Smooth muscle cell (in vitro differentiated cells): ENCODE data around the gene RSF1. TPM values are rescaled to one million over a fixed set of nuclear protein-coding genes. Genes with fewer than 3 reads are reported as not detected.

Experiments used
- DNase-seq: peaks from one replicate; lab custom pipeline; 2025; ENCODE audit not compliant: unreplicated experiment; lab: John Stamatoyannopoulos, UW
- H2AFZ ChIP-seq: fragments of 200-600 bp; sonication (generic); 2 replicates; pipeline ENCODE4 v1.6.0; 2016; ENCODE audit warnings: antibody characterized with exemption, low read depth, mild to moderate bottlenecking
- H3F3A ChIP-seq: fragments of 200-600 bp; sonication (generic); 2 replicates; pipeline ENCODE4 v1.6.0; 2017; ENCODE audit warnings: antibody characterized with exemption, low read depth
- H3K27ac ChIP-seq: fragments of 200-600 bp; sonication (generic); 2 replicates; pipeline ENCODE4 v1.5.1; 2016; ENCODE audit warnings: low read depth, mild to moderate bottlenecking
- H3K27me3 ChIP-seq: fragments of 200-600 bp; sonication (generic); 2 replicates; pipeline ENCODE4 v1.6.1; 2016; ENCODE audit warnings: low read depth, mild to moderate bottlenecking
- H3K36me3 ChIP-seq: fragments of 200-600 bp; sonication (generic); 2 replicates; pipeline ENCODE4 v1.5.1; 2016; ENCODE audit warnings: low read depth
- H3K4me1 ChIP-seq: fragments of 200-600 bp; sonication (generic); 2 replicates; pipeline ENCODE4 v1.5.1; 2016; ENCODE audit warnings: low read depth
- H3K4me2 ChIP-seq: fragments of 200-600 bp; sonication (generic); 2 replicates; pipeline ENCODE4 v1.6.0; 2016; ENCODE audit warnings: mild to moderate bottlenecking
- H3K4me3 ChIP-seq: fragments of 200-600 bp; sonication (generic); 2 replicates; pipeline ENCODE4 v1.5.1; 2016; ENCODE audit warnings: mild to moderate bottlenecking
- H3K79me2 ChIP-seq: fragments of 200-600 bp; sonication (generic); 2 replicates; pipeline ENCODE4 v1.6.0; 2016; ENCODE audit warnings: low read depth, mild to moderate bottlenecking
- H3K9ac ChIP-seq: fragments of 200-600 bp; sonication (generic); 2 replicates; pipeline ENCODE4 v1.6.0; 2016; ENCODE audit warnings: low read depth
- H3K9me3 ChIP-seq: fragments of 200-600 bp; sonication (generic); replicated peaks from 2 replicates; pipeline ENCODE4 v1.5.1; 2016; ENCODE audit warnings: low read depth
- H4K20me1 ChIP-seq: fragments of 200-600 bp; sonication (generic); 2 replicates; pipeline ENCODE4 v1.6.0; 2016; ENCODE audit warnings: low read depth
- WGBS: methylation state at CpG from one replicate; pipeline ENCODE4 v1.1.7; 2016; ENCODE audit warnings: low lambda C conversion rate; 5-methylcytosine and 5-hydroxymethylcytosine counted together
- polyA plus RNA-seq: library from polyadenylated mRNA; unstranded; fragments of >200 nt; fragmentation: Nextera tagmentation; extraction: Ambion mirVana; gene quantifications from 2 replicates; pipeline ENCODE4 v1.2.1, GENCODE V29; 2016
- total RNA-seq: library from RNA; depleted of rRNA; stranded (reverse); fragments of >200 nt; gene quantifications from 2 replicates; pipeline ENCODE4 v1.2.3, GENCODE V29; 2014
- TF ChIP-seq, protein P1 (sequence below): fragments of 200-600 bp; sonication (generic); IDR thresholded peaks from 2 replicates; pipeline ENCODE4 v1.5.1; 2017; ENCODE audit warnings: borderline replicate concordance, mild to moderate bottlenecking, antibody characterized with exemption; ENCODE audit not compliant: insufficient read depth, poor library complexity, severe bottlenecking

The RSF1 gene
- total and polyA plus RNA-seq, 2 experiments from 2014 or later, result 39.6 to 62.6 TPM

DNA sequence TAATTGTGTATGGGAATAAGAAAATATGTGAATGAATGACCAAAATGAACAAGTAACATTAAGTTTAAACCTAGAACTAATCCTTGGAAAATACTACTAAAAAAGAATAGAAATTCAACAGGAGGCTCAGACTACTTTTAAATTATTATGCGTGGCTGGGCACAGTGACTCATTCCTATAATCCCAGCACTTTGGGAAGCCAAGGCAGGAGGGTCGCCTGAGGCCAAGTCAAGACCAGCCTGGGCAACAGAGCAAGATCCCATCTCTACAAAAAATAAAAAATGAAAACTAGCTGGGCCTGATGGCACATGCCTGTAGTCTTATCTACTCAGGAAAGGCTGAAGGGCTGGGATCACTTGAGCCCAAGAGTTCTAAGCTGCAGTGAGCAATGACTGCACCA is 97.5 kb downstream of the RSF1 start:
- H3K4me2 ChIP-seq, result no peak overlapping the region
- H3K27ac ChIP-seq, result no peak overlapping the region
- 84% methylated on average over 2 of the region's 2 CpGs for WGBS
- TF ChIP-seq, protein P1, sequence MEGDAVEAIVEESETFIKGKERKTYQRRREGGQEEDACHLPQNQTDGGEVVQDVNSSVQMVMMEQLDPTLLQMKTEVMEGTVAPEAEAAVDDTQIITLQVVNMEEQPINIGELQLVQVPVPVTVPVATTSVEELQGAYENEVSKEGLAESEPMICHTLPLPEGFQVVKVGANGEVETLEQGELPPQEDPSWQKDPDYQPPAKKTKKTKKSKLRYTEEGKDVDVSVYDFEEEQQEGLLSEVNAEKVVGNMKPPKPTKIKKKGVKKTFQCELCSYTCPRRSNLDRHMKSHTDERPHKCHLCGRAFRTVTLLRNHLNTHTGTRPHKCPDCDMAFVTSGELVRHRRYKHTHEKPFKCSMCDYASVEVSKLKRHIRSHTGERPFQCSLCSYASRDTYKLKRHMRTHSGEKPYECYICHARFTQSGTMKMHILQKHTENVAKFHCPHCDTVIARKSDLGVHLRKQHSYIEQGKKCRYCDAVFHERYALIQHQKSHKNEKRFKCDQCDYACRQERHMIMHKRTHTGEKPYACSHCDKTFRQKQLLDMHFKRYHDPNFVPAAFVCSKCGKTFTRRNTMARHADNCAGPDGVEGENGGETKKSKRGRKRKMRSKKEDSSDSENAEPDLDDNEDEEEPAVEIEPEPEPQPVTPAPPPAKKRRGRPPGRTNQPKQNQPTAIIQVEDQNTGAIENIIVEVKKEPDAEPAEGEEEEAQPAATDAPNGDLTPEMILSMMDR, result no peak
- H3K36me3 ChIP-seq, result peaks cover 17% of the 10 kb centered on the region
- no peaks in the 10 kb centered on the region for H3K79me2 ChIP-seq
- no peaks in the 10 kb centered on the region for H3F3A ChIP-seq
- no peaks in the 10 kb centered on the region for H3K4me1 ChIP-seq
- no peaks in the 10 kb centered on the region for H3K9me3 ChIP-seq
- peaks cover 15% of the 10 kb centered on the region for H4K20me1 ChIP-seq
- no peak overlapping the region for H3K4me3 ChIP-seq
- no peak overlapping the region for H3K9ac ChIP-seq
- DNase-seq, result no peak
- no peak overlapping the region for H2AFZ ChIP-seq
- no peaks in the 10 kb centered on the region for H3K27me3 ChIP-seq

DNA sequence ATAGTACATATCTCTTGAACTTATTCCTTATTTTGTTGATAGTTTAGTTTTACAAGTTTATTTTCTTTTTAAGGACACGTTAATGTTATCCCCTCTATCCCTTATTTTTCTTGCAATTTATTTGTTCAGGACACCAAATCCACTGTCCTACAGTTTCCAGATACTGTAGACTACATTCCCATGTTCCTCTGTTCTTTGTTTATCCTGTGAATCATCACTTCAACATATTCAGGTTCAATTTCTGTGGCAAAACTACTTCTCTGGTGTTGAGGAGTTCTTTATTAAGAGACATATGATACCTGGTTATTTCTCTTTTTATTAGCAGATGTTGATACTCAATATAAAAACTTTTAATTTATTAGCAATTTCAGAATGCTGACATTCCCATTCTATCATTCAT is 110.2 kb downstream of the RSF1 start:
- WGBS, result 71% methylated on average over 1 of the region's 1 CpG
- Histone ChIP-seq H3K79me2 (peaks cover 13% of the 10 kb centered on the region), H3K9ac (no peak overlapping the region), H3K27me3 (no peaks in the 10 kb centered on the region), H3K27ac (no peak overlapping the region), H3K9me3 (no peaks in the 10 kb centered on the region), H4K20me1 (peaks cover 40% of the 10 kb centered on the region), H3K4me1 (no peaks in the 10 kb centered on the region), H3K4me3 (no peak overlapping the region), H3K4me2 (no peak overlapping the region), H2AFZ (no peak overlapping the region), H3F3A (peaks cover 6% of the 10 kb centered on the region), H3K36me3 (no peaks in the 10 kb centered on the region)
- TF ChIP-seq, protein P1, result no peak
- no peak for DNase-seq

DNA sequence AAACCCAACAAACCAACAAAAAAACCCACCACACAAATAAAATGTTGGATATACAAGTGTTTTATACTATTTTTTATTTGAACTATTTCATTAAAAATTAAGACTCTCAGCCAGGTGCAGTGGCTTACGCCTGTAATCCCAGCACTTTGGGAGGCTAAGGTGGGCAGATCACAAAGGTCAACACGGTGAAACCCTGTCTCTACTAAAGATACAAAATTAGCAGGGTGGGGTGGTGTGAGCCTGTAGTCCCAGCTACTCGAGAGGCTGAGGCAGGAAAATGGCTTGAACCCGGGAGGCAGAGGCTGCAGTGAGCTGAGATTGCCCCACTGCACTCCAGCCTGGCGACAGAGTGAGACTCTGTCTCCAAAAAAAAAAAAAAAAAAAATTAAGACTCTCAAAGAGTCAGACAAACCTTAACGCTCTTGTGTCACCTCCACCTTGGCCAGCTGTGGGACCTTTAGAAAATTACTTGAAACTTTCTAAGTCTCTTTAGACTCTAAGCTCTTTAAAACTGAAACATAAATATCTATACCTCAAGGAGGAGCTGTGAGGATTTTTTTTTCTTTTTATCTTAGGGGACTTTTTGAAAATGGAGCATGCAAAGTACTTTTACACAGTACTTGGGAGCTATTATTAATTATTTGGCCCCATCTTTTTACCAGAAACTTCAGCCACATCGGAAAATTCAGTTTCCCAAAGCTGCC is 114.5 kb downstream of the RSF1 start:
- Histone ChIP-seq H3K4me2 (peak overlapping the region; percentile 6), H4K20me1 (peaks cover 40% of the 10 kb centered on the region), H3F3A (peaks cover 6% of the 10 kb centered on the region), H3K27me3 (no peaks in the 10 kb centered on the region), H2AFZ (no peak overlapping the region), H3K79me2 (peaks cover 13% of the 10 kb centered on the region), H3K9ac (peak overlapping the region; percentile 23), H3K27ac (peak overlapping the region; percentile 82), H3K4me1 (no peaks in the 10 kb centered on the region), H3K9me3 (no peaks in the 10 kb centered on the region), H3K4me3 (no peak overlapping the region), H3K36me3 (peaks cover 3% of the 10 kb centered on the region)
- DNase-seq, result no peak
- TF ChIP-seq, protein P1, result no peak
- WGBS, result 77% methylated on average over 7 of the region's 7 CpGs
